H9 (cell line): ENCODE data around the gene CFP. TPM values are rescaled to one million over a fixed set of nuclear protein-coding genes. Genes with fewer than 3 reads are reported as not detected.
A peak's percentile ranks its signal among the peaks of the same experiment; 100 is the strongest.

Source experiments
- DNase-seq: peaks from one replicate; pipeline ENCODE4 v3.0.0-alpha.2; 2017
- H2AFZ ChIP-seq: one replicate; pipeline ENCODE4 v1.6.1; 2013; ENCODE audit warnings: mild to moderate bottlenecking, low read length, control low read depth, moderate library complexity
- H2AK5ac ChIP-seq: 2 replicates; pipeline ENCODE4 v1.6.1; 2013; ENCODE audit warnings: low read length, control low read depth, mixed read lengths; ENCODE audit not compliant: insufficient read length
- H2BK120ac ChIP-seq: one replicate; pipeline ENCODE4 v1.6.1; 2013; ENCODE audit warnings: low read depth, mild to moderate bottlenecking, low read length, control low read depth, inconsistent platforms; ENCODE audit not compliant: poor library complexity, severe bottlenecking
- H2BK12ac ChIP-seq: 2 replicates; pipeline ENCODE4 v1.6.1; 2013; ENCODE audit warnings: low read length, control low read depth, mixed read lengths, low read depth; ENCODE audit not compliant: insufficient read length
- H2BK15ac ChIP-seq: 2 replicates; pipeline ENCODE4 v1.6.1; 2013; ENCODE audit warnings: low read depth, low read length, control low read depth
- H2BK20ac ChIP-seq: one replicate; pipeline ENCODE4 v1.6.1; 2013; ENCODE audit warnings: low read depth, mild to moderate bottlenecking, low read length, control low read depth, inconsistent platforms; ENCODE audit not compliant: poor library complexity, severe bottlenecking
- H2BK5ac ChIP-seq: 2 replicates; pipeline ENCODE4 v1.6.1; 2013; ENCODE audit warnings: low read length, control low read depth, mixed read lengths; ENCODE audit not compliant: insufficient read length
- H3K14ac ChIP-seq: 2 replicates; pipeline ENCODE4 v1.6.1; 2013; ENCODE audit warnings: low read length, control low read depth; ENCODE audit not compliant: insufficient read depth
- H3K18ac ChIP-seq: 2 replicates; pipeline ENCODE4 v1.6.1; 2013; ENCODE audit warnings: low read depth, mild to moderate bottlenecking, mixed read lengths, low read length, control low read depth; ENCODE audit not compliant: insufficient read length
- H3K23ac ChIP-seq: 2 replicates; pipeline ENCODE4 v1.6.1; 2013; ENCODE audit warnings: low read length, control low read depth, mixed read lengths, low read depth; ENCODE audit not compliant: insufficient read length
- H3K23me2 ChIP-seq: 2 replicates; pipeline ENCODE4 v1.6.1; 2013; ENCODE audit warnings: low read depth, mild to moderate bottlenecking, mixed read lengths, low read length, control low read depth; ENCODE audit not compliant: insufficient read length, poor library complexity, severe bottlenecking
- H3K27ac ChIP-seq: 2 replicates; pipeline ENCODE4 v1.5.1; 2013; ENCODE audit warnings: low read length, control low read depth, mixed read lengths, low read depth; ENCODE audit not compliant: insufficient read length
- H3K27me3 ChIP-seq: 2 replicates; pipeline ENCODE4 v1.6.1; 2013; ENCODE audit warnings: low read length, control low read depth, inconsistent platforms; ENCODE audit not compliant: insufficient read depth
- H3K4ac ChIP-seq: 2 replicates; pipeline ENCODE4 v1.6.1; 2013; ENCODE audit warnings: low read depth, mild to moderate bottlenecking, control low read depth, inconsistent platforms, low read length, moderate library complexity
- H3K4me1 ChIP-seq: 2 replicates; pipeline ENCODE4 v1.6.1; 2013; ENCODE audit warnings: low read length, control low read depth, inconsistent platforms; ENCODE audit not compliant: insufficient read depth
- H3K4me2 ChIP-seq: 2 replicates; pipeline ENCODE4 v1.6.1; 2013; ENCODE audit warnings: low read length, control low read depth, mixed read lengths; ENCODE audit not compliant: insufficient read length, insufficient read depth
- H3K56ac ChIP-seq: 2 replicates; pipeline ENCODE4 v1.6.1; 2013; ENCODE audit warnings: low read depth, mild to moderate bottlenecking, mixed read lengths, low read length, control low read depth; ENCODE audit not compliant: insufficient read length
- H3K79me1 ChIP-seq: 2 replicates; pipeline ENCODE4 v1.6.1; 2013; ENCODE audit warnings: low read depth, mild to moderate bottlenecking, moderate library complexity, low read length, control low read depth, inconsistent platforms; ENCODE audit not compliant: insufficient read depth, poor library complexity, severe bottlenecking
- H3K79me2 ChIP-seq: 2 replicates; pipeline ENCODE4 v1.6.1; 2013; ENCODE audit warnings: low read length, control low read depth, inconsistent platforms; ENCODE audit not compliant: insufficient read depth
- H3K9ac ChIP-seq: 2 replicates; pipeline ENCODE4 v1.6.1; 2013; ENCODE audit warnings: low read length, control low read depth, mixed read lengths; ENCODE audit not compliant: insufficient read length; ENCODE audit errors: extremely low read depth
- H3K9me3 ChIP-seq: one replicate; pipeline ENCODE4 v1.6.1; 2013; ENCODE audit warnings: low read depth, low read length, inconsistent platforms; ENCODE audit not compliant: control insufficient read depth
- H3T11ph ChIP-seq: one replicate; pipeline ENCODE4 v1.6.1; 2013; ENCODE audit warnings: mild to moderate bottlenecking, low read length, control low read depth, inconsistent platforms
- H4K20me1 ChIP-seq: one replicate; pipeline ENCODE4 v1.6.1; 2013; ENCODE audit not compliant: control insufficient read depth, insufficient read length, insufficient read depth
- H4K5ac ChIP-seq: 2 replicates; pipeline ENCODE4 v1.6.1; 2013; ENCODE audit warnings: low read depth, mild to moderate bottlenecking, mixed read lengths, low read length, control low read depth; ENCODE audit not compliant: insufficient read length
- H4K8ac ChIP-seq: replicated peaks from 2 replicates; pipeline ENCODE4 v1.6.1; 2013; ENCODE audit warnings: low read length, control low read depth, mixed read lengths, low read depth; ENCODE audit not compliant: insufficient read length
- H4K91ac ChIP-seq: 2 replicates; pipeline ENCODE4 v1.6.1; 2013; ENCODE audit warnings: low read depth, mild to moderate bottlenecking, moderate library complexity, mixed read lengths, low read length, control low read depth; ENCODE audit not compliant: insufficient read length
- H3K27ac Mint-ChIP-seq, 3 experiments: 2 replicates in 2 of 3; 3 replicates in 1 of 3; pipeline ENCODE4 v1.8.0; 2020 to 2021; ENCODE audit warnings: mixed read lengths in 3 of 3, mild to moderate bottlenecking in 1 of 3, moderate library complexity in 1 of 3
- H3K27me3 Mint-ChIP-seq: 2 replicates; pipeline ENCODE4 v1.8.0; 2021; ENCODE audit warnings: low read depth, mild to moderate bottlenecking, moderate library complexity, mixed read lengths
- H3K36me3 Mint-ChIP-seq, 3 experiments: 2 replicates in 2 of 3; 3 replicates in 1 of 3; pipeline ENCODE4 v1.8.0; 2020 to 2021; ENCODE audit warnings: low read depth in 3 of 3, mixed read lengths in 3 of 3; ENCODE audit not compliant: insufficient read depth in 1 of 3
- H3K4me1 Mint-ChIP-seq, 2 experiments: 2 replicates each; pipeline ENCODE4 v1.8.0; 2020; ENCODE audit warnings: mixed read lengths in 2 of 2
- H3K4me3 Mint-ChIP-seq, 2 experiments: 2 replicates in 1 of 2; 3 replicates in 1 of 2; pipeline ENCODE4 v1.8.0; 2020 to 2021; ENCODE audit warnings: mild to moderate bottlenecking in 2 of 2, mixed read lengths in 2 of 2, moderate library complexity in 1 of 2
- H3K9me3 Mint-ChIP-seq, 2 experiments: 2 replicates in 1 of 2; 3 replicates in 1 of 2; pipeline ENCODE4 v1.8.0; 2020; ENCODE audit warnings: mild to moderate bottlenecking in 2 of 2, mixed read lengths in 2 of 2, moderate library complexity in 1 of 2
- WGBS: extraction: QIAGEN DNeasy Blood & Tissue Kit; methylation state at CpG from one replicate; pipeline ENCODE4 v1.1.7; 2013; ENCODE audit warnings: missing lambda C conversion rate, low lambda C conversion rate, mixed read lengths; ENCODE audit not compliant: insufficient read length; ENCODE audit errors: extremely low coverage; 5-methylcytosine and 5-hydroxymethylcytosine counted together
- total RNA-seq: library from RNA; stranded (reverse); gene quantifications from 2 replicates; pipeline ENCODE4 v1.2.1, GENCODE V29; 2021
- TF ChIP-seq, protein P1 (sequence below): fragments of 200-600 bp; sonication (generic); conservative IDR thresholded peaks from 3 replicates; pipeline ENCODE4 v1.8.0; 2021; ENCODE audit warnings: antibody characterized with exemption, mild to moderate bottlenecking

Gene CFP
- total RNA-seq, 1 experiment from 2014 or later = 2.3 TPM

DNA sequence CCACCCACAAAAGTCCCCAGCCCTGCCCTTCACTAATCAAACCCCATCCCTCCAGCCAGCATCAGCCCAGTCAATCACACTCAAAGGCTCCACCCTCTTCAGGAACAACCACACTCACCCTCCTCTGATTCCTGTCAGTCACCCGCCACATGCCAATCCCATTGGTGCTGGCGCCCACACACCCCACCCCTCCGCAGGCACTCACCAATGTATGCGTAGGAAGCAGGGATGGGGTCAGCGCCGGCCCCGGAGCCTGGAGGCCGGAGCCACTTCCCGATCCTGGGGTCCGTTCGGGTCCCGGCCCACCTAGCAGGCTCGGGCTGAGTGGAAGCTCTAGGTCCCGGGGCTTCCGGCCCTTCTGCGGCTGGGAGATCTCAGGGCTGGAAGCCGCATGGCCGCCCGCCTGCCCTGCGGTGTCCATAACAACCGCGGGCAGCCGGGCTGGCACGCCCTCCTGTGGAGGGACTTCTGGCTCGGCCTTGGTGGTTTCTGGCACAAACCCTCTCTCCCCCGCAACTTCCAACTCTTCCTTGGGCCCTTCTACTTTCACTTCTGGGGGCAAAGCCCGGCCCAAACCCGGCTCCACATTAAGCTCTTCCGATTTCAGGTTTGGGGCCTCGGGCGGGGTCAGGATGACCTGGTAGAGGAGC is 7.9 kb upstream of the CFP start:
- Histone ChIP-seq H2BK15ac (no peak overlapping the region), H2BK120ac (no peak overlapping the region), H3K9me3 (peaks cover 44% of the 10 kb centered on the region), H2BK20ac (no peak overlapping the region), H3K4me1 (no peaks in the 10 kb centered on the region; the same call in 1 of the 2 replicates), H2AK5ac (no peak overlapping the region), H4K91ac (no peak overlapping the region), H2AFZ (no peak overlapping the region), H3T11ph (no peak overlapping the region), H4K20me1 (no peaks in the 10 kb centered on the region), H3K4me2 (no peak overlapping the region), H3K14ac (no peak overlapping the region), H3K4ac (no peak overlapping the region), H3K27ac (no peak overlapping the region), H3K23me2 (no peaks in the 10 kb centered on the region), H3K27me3 (no peaks in the 10 kb centered on the region), H4K5ac (no peak overlapping the region), H2BK12ac (no peak overlapping the region), H3K18ac (no peak overlapping the region), H3K23ac (no peak overlapping the region), H3K56ac (no peak overlapping the region), H3K79me1 (no peaks in the 10 kb centered on the region), H2BK5ac (no peak overlapping the region), H3K79me2 (no peaks in the 10 kb centered on the region), H4K8ac (no peak overlapping the region), H3K9ac (no peak overlapping the region)
- TF ChIP-seq, protein P1, sequence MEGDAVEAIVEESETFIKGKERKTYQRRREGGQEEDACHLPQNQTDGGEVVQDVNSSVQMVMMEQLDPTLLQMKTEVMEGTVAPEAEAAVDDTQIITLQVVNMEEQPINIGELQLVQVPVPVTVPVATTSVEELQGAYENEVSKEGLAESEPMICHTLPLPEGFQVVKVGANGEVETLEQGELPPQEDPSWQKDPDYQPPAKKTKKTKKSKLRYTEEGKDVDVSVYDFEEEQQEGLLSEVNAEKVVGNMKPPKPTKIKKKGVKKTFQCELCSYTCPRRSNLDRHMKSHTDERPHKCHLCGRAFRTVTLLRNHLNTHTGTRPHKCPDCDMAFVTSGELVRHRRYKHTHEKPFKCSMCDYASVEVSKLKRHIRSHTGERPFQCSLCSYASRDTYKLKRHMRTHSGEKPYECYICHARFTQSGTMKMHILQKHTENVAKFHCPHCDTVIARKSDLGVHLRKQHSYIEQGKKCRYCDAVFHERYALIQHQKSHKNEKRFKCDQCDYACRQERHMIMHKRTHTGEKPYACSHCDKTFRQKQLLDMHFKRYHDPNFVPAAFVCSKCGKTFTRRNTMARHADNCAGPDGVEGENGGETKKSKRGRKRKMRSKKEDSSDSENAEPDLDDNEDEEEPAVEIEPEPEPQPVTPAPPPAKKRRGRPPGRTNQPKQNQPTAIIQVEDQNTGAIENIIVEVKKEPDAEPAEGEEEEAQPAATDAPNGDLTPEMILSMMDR = no peak
- Mint-ChIP-seq H3K27me3 (no peaks in the 10 kb centered on the region; the same call in 1 of the 2 replicates), H3K36me3 (peaks cover 58 to 62% (median 58%) of the 10 kb centered on the region in 3 experiments), H3K9me3 (peaks cover 61 to 70% of the 10 kb centered on the region in 2 experiments), H3K4me3 (no peak overlapping the region; a peak in 2 of 5 replicates), H3K4me1 (peaks cover 0 to 12% of the 10 kb centered on the region in 2 experiments; a peak in 2 of 4 replicates), H3K27ac (no peak overlapping the region; a peak in 1 of 7 replicates)
- peak; percentile 91 for DNase-seq
- no CpG with 5 or more reads among the region's 31 CpGs for WGBS
